Measurements from ENCODE around the gene PAPSS1. TPM values are rescaled to one million over a fixed set of nuclear protein-coding genes. Genes with fewer than 3 reads are reported as not detected.

PAPSS1 gene
- polyA plus RNA-seq, 1 of the 3 experiments (the other 2 are of a cell fraction): 70.1 TPM

DNA sequence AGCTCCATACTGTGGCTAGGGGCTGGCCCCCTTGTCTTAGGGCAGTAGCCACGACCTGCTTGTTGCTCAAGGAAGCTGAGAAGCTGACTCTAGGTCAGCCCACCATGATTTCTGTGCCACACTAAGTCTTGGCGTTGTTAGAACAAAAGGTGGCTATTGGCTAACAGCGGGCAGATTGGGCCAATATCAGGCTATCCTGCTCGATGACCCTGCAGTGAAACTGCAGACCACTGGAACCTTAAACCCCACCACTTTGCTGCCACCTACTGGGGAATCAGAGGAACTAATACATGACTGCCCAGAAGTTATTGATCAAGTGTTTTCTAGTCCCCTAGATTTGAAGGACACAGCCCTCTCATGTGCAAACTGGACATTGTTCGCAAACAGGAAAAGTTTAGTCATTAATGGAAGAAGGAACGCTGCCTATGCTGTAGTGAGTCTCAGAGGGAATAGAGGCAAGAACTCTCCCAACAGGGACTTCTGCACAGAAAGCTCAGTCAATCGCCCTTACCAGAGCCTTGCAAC is 17.0 kb upstream of the PAPSS1 start (continued):
- TF ChIP-seq, protein P1, sequence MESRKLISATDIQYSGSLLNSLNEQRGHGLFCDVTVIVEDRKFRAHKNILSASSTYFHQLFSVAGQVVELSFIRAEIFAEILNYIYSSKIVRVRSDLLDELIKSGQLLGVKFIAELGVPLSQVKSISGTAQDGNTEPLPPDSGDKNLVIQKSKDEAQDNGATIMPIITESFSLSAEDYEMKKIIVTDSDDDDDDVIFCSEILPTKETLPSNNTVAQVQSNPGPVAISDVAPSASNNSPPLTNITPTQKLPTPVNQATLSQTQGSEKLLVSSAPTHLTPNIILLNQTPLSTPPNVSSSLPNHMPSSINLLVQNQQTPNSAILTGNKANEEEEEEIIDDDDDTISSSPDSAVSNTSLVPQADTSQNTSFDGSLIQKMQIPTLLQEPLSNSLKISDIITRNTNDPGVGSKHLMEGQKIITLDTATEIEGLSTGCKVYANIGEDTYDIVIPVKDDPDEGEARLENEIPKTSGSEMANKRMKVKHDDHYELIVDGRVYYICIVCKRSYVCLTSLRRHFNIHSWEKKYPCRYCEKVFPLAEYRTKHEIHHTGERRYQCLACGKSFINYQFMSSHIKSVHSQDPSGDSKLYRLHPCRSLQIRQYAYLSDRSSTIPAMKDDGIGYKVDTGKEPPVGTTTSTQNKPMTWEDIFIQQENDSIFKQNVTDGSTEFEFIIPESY (IDR thresholded peaks at IDR 0.05; ENCODE audit: borderline replicate concordance, low read depth): no peak
- TF ChIP-seq EZH2phosphoT487 (IDR thresholded peaks at IDR 0.05; ENCODE audit: borderline replicate concordance, low read depth): no peak
- no peak for TF ChIP-seq EP300 (IDR thresholded peaks at IDR 0.05; ENCODE audit: borderline replicate concordance in 1 of 2, low read depth in 1 of 2, low read length in 1 of 2)
- TF ChIP-seq, protein P2, sequence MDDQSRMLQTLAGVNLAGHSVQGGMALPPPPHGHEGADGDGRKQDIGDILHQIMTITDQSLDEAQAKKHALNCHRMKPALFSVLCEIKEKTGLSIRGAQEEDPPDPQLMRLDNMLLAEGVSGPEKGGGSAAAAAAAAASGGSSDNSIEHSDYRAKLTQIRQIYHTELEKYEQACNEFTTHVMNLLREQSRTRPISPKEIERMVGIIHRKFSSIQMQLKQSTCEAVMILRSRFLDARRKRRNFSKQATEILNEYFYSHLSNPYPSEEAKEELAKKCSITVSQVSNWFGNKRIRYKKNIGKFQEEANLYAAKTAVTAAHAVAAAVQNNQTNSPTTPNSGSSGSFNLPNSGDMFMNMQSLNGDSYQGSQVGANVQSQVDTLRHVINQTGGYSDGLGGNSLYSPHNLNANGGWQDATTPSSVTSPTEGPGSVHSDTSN (IDR thresholded peaks at IDR 0.05): no peak
- TF ChIP-seq NFIC (IDR thresholded peaks at IDR 0.05; ENCODE audit: borderline replicate concordance): no peak

DNA sequence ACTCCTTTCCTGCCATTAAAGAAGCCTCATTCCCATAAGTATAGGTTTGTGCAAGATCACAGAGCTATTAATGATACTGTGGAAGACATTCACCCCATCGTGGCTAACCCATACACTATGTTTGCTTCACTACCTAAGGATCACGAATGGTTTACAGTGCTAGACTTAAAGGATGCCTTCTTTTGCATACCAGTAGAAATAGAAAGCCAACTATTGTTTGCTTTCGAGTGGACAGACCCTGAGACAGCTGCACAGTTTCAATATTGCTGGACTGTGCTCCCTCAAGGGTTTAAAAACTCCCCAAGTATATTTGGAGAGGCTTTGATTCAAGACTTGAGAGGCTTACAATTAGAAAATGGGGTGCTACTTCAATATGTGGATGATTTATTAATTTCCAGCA is 16.0 kb upstream of the PAPSS1 start:
- Histone ChIP-seq H3K4me1 (ENCODE audit: control insufficient read depth in 1 of 2, insufficient read depth in 2 of 2, low read depth in 1 of 2, low read length in 1 of 2) (peaks cover 6 to 34% of the 10 kb centered on the region in 2 experiments; a peak in 3 of 4 replicates), H3K4me3 (ENCODE audit: low read depth in 2 of 2, low read length in 1 of 2) (no peak overlapping the region), H3K9me2 (no peaks in the 10 kb centered on the region), H3K79me2 (ENCODE audit: insufficient read depth) (no peaks in the 10 kb centered on the region), H2AFZ (ENCODE audit: low read depth) (no peak overlapping the region), H3K27ac (ENCODE audit: low read depth in 2 of 2, low read length in 1 of 2) (no peak overlapping the region), H3K9ac (no peak overlapping the region), H3K9me3 (no peaks in the 10 kb centered on the region), H4K20me1 (ENCODE audit: insufficient read depth) (no peaks in the 10 kb centered on the region), H3F3A (replicated peaks; ENCODE audit: insufficient read depth) (no peaks in the 10 kb centered on the region), H3K27me3 (ENCODE audit: insufficient read depth) (no peaks in the 10 kb centered on the region), H3K4me2 (no peak overlapping the region), H3K36me3 (replicated peaks in 1 of 2; ENCODE audit: control insufficient read depth in 1 of 2, insufficient read depth in 2 of 2, low read length in 1 of 2) (no peaks in the 10 kb centered on the region)
- 66% methylated on average over 3 of the region's 3 CpGs for WGBS (ENCODE audit: low lambda C conversion rate)
- ChIA-PET CTCF (interaction anchor here (0.6 to 2.5 kb wide), 13 partner anchors 11 to 1363 kb away, joined by 3 to 23 read pairs (median 3); partner anchors contain the start of gene PAPSS1), POLR2A (no interaction called here)
- DNase-seq: no peak
- TF ChIP-seq GABPA (IDR thresholded peaks at IDR 0.05; ENCODE audit: low read depth): no peak
- TF ChIP-seq, protein P1 (IDR thresholded peaks at IDR 0.05; ENCODE audit: borderline replicate concordance, low read depth): no peak
- TF ChIP-seq GATA2 (CRISPR knock-in tag; IDR thresholded peaks at IDR 0.05): no peak
- TF ChIP-seq CHD2 (IDR thresholded peaks at IDR 0.05; ENCODE audit: low read length, partially characterized antibody): no peak
- no peak for TF ChIP-seq RAD21 (IDR thresholded peaks at IDR 0.05; ENCODE audit: low read length)
- TF ChIP-seq NFIC (IDR thresholded peaks at IDR 0.05; ENCODE audit: borderline replicate concordance): no peak
- TF ChIP-seq CTCF (IDR thresholded peaks at IDR 0.05): no peak
- TF ChIP-seq IRF3 (IDR thresholded peaks at IDR 0.05; ENCODE audit: low read depth, low read length): no peak
- TF ChIP-seq, protein P3, sequence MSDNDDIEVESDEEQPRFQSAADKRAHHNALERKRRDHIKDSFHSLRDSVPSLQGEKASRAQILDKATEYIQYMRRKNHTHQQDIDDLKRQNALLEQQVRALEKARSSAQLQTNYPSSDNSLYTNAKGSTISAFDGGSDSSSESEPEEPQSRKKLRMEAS (IDR thresholded peaks at IDR 0.05; ENCODE audit: low read depth): no peak
- no peak for TF ChIP-seq EP300 (IDR thresholded peaks at IDR 0.05; ENCODE audit: borderline replicate concordance in 1 of 2, low read depth in 1 of 2, low read length in 1 of 2)
- TF ChIP-seq EZH2phosphoT487 (IDR thresholded peaks at IDR 0.05; ENCODE audit: borderline replicate concordance, low read depth): no peak
- no peak for TF ChIP-seq TAF1 (IDR thresholded peaks at IDR 0.05; ENCODE audit: borderline replicate concordance, low read depth, low read length)
- TF ChIP-seq TCF12 (IDR thresholded peaks at IDR 0.05): no peak
- no peak for TF ChIP-seq FOXJ3 (CRISPR knock-in tag; IDR thresholded peaks at IDR 0.05)
- no peak for TF ChIP-seq YY1 (IDR thresholded peaks at IDR 0.05; ENCODE audit: low read depth)
- TF ChIP-seq, protein P2 (IDR thresholded peaks at IDR 0.05): no peak
- no peak for TF ChIP-seq POLR2AphosphoS5 (IDR thresholded peaks at IDR 0.05; ENCODE audit: low read depth, low read length)
- TF ChIP-seq USF1 (IDR thresholded peaks at IDR 0.05; ENCODE audit: borderline replicate concordance, low read depth): no peak
- TF ChIP-seq RFX5 (IDR thresholded peaks at IDR 0.05; ENCODE audit: low read length): no peak

Measured in SK-N-SH (cell line).